Neural crest cell (in vitro differentiated cells): ENCODE data around the gene CASK. TPM values are rescaled to one million over a fixed set of nuclear protein-coding genes. Genes with fewer than 3 reads are reported as not detected.

ENCODE experiments used
- DNase-seq: peaks from one replicate; pipeline ENCODE4 v3.0.0; 2021; ENCODE audit warnings: low read depth, mixed read lengths, low spot score
- H3K27ac Mint-ChIP-seq: one replicate; pipeline ENCODE4 v1.8.0; 2021; ENCODE audit warnings: mild to moderate bottlenecking, mixed read lengths; ENCODE audit not compliant: unreplicated experiment
- H3K27me3 Mint-ChIP-seq: 2 replicates; pipeline ENCODE4 v1.8.0; 2021; ENCODE audit warnings: low read depth, mild to moderate bottlenecking, mixed read lengths
- H3K36me3 Mint-ChIP-seq: 2 replicates; pipeline ENCODE4 v1.8.0; 2021; ENCODE audit warnings: low read depth, mild to moderate bottlenecking, mixed read lengths
- H3K4me1 Mint-ChIP-seq: 2 replicates; pipeline ENCODE4 v1.8.0; 2021; ENCODE audit warnings: mixed read lengths
- H3K4me3 Mint-ChIP-seq: one replicate; pipeline ENCODE4 v1.8.0; 2021; ENCODE audit warnings: mild to moderate bottlenecking, mixed read lengths
- H3K9me3 Mint-ChIP-seq: 2 replicates; pipeline ENCODE4 v1.8.0; 2021; ENCODE audit warnings: mixed read lengths
- CTCF ChIP-seq: fragments of 200-600 bp; sonication (generic); conservative IDR thresholded peaks from 2 replicates; pipeline ENCODE4 v1.5.0; 2021; ENCODE audit warnings: antibody characterized with exemption, mild to moderate bottlenecking
- total RNA-seq: library from RNA; stranded (reverse); gene quantifications from 2 replicates; pipeline ENCODE4 v1.2.1, GENCODE V29; 2021

CASK gene
- total RNA-seq, 1 donor from 2014 or later, result 57.8 TPM

- Mint-ChIP-seq H3K27ac (no peak overlapping the region), H3K9me3 (no peaks in the 10 kb centered on the region)
- no peak for TF ChIP-seq CTCF
Observed at GRCh38 chrX:41470706-41471105, 452.6 kb downstream of the CASK start.

GRCh38 chrX:41468647-41469323, 454.6 kb downstream of the CASK start:
- DNase-seq, result no peak
- Mint-ChIP-seq H3K36me3 (no peaks in the 10 kb centered on the region), H3K4me1 (peaks cover 5% of the 10 kb centered on the region), H3K27ac (no peak overlapping the region), H3K4me3 (no peak overlapping the region), H3K27me3 (no peaks in the 10 kb centered on the region), H3K9me3 (no peaks in the 10 kb centered on the region)
- no peak for TF ChIP-seq CTCF

More at GRCh38 chrX:41470706-41471105, 452.6 kb downstream of the CASK start:
- Mint-ChIP-seq H3K27me3 (no peaks in the 10 kb centered on the region), H3K4me1 (peaks cover 15% of the 10 kb centered on the region), H3K36me3 (peaks cover 2% of the 10 kb centered on the region), H3K4me3 (no peak overlapping the region)
- DNase-seq, result no peak

Other genes starting within 250 kb of the CASK start
- gene GPR34, start 234.6 kb downstream of the CASK start, total RNA-seq, result not detected in 2 replicates
- gene GPR82, start 199.4 kb downstream of the CASK start, total RNA-seq, result not detected in 2 replicates